H1 (cell line): Measurements from ENCODE around the gene MYD88. TPM values are rescaled to one million over a fixed set of nuclear protein-coding genes. Genes with fewer than 3 reads are reported as not detected.

Experiments
- HDAC2 ChIP-seq, 2 experiments: fragments of 300-600 bp in 1 of 2; sonication (generic) in 1 of 2; IDR thresholded peaks; 2 replicates each; pipeline ENCODE4 v1.6.1; 2011 to 2012; ENCODE audit warnings: low read depth in 2 of 2, low read length in 2 of 2, mild to moderate bottlenecking in 2 of 2, moderate library complexity in 2 of 2, borderline replicate concordance in 1 of 2, inconsistent platforms in 1 of 2
- JUN ChIP-seq: IDR thresholded peaks from 2 replicates; pipeline ENCODE4 v1.6.1; 2011; ENCODE audit warnings: low read depth, mild to moderate bottlenecking, improper control_type of control experiment, low read length
- KDM4A ChIP-seq: IDR thresholded peaks from one replicate; pipeline ENCODE4 v1.7.1; 2012; ENCODE audit warnings: low read depth, mild to moderate bottlenecking, moderate library complexity, low read length, inconsistent platforms; ENCODE audit not compliant: severe bottlenecking
- NANOG ChIP-seq: IDR thresholded peaks from 2 replicates; pipeline ENCODE4 v1.6.1; 2011; ENCODE audit warnings: low read length, low read depth, mild to moderate bottlenecking, inconsistent platforms; ENCODE audit not compliant: insufficient read depth, poor library complexity, severe bottlenecking
- NRF1 ChIP-seq: IDR thresholded peaks from 2 replicates; pipeline ENCODE4 v1.6.1; 2011; ENCODE audit warnings: mild to moderate bottlenecking, low read depth, low read length, improper control_type of control experiment
- POLR2AphosphoS5 ChIP-seq: IDR thresholded peaks from 2 replicates; pipeline ENCODE4 v1.6.1; 2011; ENCODE audit warnings: low read depth, low read length
- RAD21 ChIP-seq, 2 experiments: IDR thresholded peaks in 1 of 2; conservative IDR thresholded peaks in 1 of 2; 2 replicates each; pipeline ENCODE4 v1.6.1; 2011; ENCODE audit warnings: low read depth in 2 of 2, low read length in 2 of 2, improper control_type of control experiment in 1 of 2, inconsistent platforms in 1 of 2, mild to moderate bottlenecking in 1 of 2, moderate library complexity in 1 of 2
- RBBP5 ChIP-seq: IDR thresholded peaks from 2 replicates; pipeline ENCODE4 v1.7.1; 2012; ENCODE audit warnings: low read depth, mild to moderate bottlenecking, inconsistent platforms, low read length, moderate library complexity, borderline replicate concordance
- SAP30 ChIP-seq: fragments of 300-600 bp; sonication (generic); IDR thresholded peaks from 2 replicates; pipeline ENCODE4 v1.7.1; 2012; ENCODE audit warnings: low read length, moderate library complexity, mild to moderate bottlenecking, inconsistent platforms; ENCODE audit not compliant: insufficient read depth, insufficient replicate concordance
- SIN3A ChIP-seq, 2 experiments: IDR thresholded peaks in 1 of 2; conservative IDR thresholded peaks in 1 of 2; 2 replicates each; pipeline ENCODE4 v1.6.1; 2011 to 2012; ENCODE audit warnings: low read length in 2 of 2, improper control_type of control experiment in 1 of 2, low read depth in 1 of 2, mild to moderate bottlenecking in 1 of 2
- TAF7 ChIP-seq: optimal IDR thresholded peaks from 2 replicates; pipeline ENCODE3; 2011; ENCODE audit warnings: low read depth, mild to moderate bottlenecking, inconsistent platforms, low read length, moderate library complexity, borderline replicate concordance
- TCF12 ChIP-seq: IDR thresholded peaks from 2 replicates; pipeline ENCODE4 v1.6.1; 2011; ENCODE audit warnings: low read depth, mild to moderate bottlenecking, low read length
- TEAD4 ChIP-seq: IDR thresholded peaks from 2 replicates; pipeline ENCODE4 v1.6.1; 2012; ENCODE audit warnings: low read depth, low read length, inconsistent platforms, mixed read lengths
- polyA plus RNA-seq, 7 experiments: library from polyadenylated mRNA; depleted of rRNA in 3 of 7; stranded (reverse) in 5 of 7; unstranded in 2 of 7; fragments of >200 nt in 5 of 7; fragments of 200-250 nt in 2 of 7; gene quantifications; 1 replicate in 5 of 7; 2 replicates in 1 of 7; 4 replicates in 1 of 7; pipeline versions ENCODE4 v1.2.1 to v1.2.3, GENCODE V29; 2011 to 2013; ENCODE audit warnings: missing spikeins in 2 of 7, mixed read lengths in 2 of 7
- total RNA-seq: library from RNA; stranded (reverse); fragmentation: NEBNext Ultra II Directional; extraction: Animal tissue kit (Norgen Biotek cat#: 25700); gene quantifications from 2 replicates; pipeline ENCODE4 v1.2.1, GENCODE V29; 2021
- TF ChIP-seq, protein P1 (sequence below): IDR thresholded peaks from 2 replicates; pipeline ENCODE4 v1.6.1; 2012; ENCODE audit warnings: inconsistent platforms

Gene MYD88
- total and polyA plus RNA-seq, 2 of the 8 experiments (the other 6 are each of a cell fraction or from before 2014, with no cell fraction given): 22.1 to 22.5 TPM

DNA sequence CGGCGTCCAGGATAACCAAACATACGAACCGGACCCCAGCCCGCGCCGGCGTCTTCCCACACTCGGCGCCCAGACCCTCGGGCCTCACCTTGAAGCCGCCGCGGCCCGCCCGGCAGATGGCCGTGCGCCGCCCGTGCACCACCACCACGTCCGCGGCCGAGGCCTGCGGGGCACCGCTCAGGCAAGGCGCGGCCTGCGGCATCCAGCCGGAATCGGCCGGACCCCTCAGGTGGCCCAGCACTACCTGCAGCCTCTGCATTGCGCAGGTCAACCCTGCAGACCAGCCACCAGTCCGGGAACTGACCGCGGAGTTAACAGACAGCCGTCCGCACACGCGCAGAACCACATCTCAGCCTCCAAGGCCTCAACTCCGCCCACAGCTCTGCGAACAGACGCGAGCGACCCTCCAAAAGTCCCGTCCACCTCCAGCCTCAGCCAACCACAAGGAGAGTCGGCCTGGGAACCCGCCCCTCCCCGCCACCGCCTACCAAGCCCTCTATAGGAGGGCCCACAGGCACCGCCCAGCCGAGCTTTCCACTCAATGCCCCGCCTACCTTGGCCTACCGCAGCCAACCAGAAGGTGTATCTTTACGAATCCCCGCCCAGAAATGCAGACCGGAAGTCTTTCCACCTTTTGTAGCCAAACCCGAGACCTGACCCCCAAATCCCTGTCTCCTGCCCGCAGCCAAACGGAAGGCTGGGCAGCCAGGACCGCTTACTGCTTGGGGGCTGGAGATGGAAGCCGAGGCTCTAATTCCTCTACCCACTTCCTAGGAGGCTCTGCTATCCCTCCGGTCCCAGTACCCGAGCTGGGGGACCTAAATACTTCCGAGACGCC is 1.5 kb upstream of the MYD88 start, which contains the start of gene ACAA1 (continued):
- TF ChIP-seq SIN3A (conservative IDR thresholded peaks at IDR 0.05 in 1 of 2, IDR thresholded peaks at IDR 0.05 in 1 of 2; ENCODE audit: low read depth in 1 of 2, low read length in 2 of 2) (0 out of 4 replicates have a peak, but pooled peaks of 1 of the 2 experiments have one; percentile 63), TAF7 (peak; percentile 76), NANOG (peak; percentile 1), SAP30 (peak; percentile 29), RAD21 (IDR thresholded peaks at IDR 0.05 in 1 of 2, conservative IDR thresholded peaks at IDR 0.05 in 1 of 2; ENCODE audit: low read depth in 2 of 2, low read length in 2 of 2) (0 out of 4 replicates have a peak, but pooled peaks of 1 of the 2 experiments have one; percentile 1), TCF12 (0 out of 2 replicates have a peak, but pooled peaks have one; percentile 12), KDM4A (peak; percentile 78), NRF1 (peak; percentile 45; the same call in 1 of the 2 replicates), HDAC2 (IDR thresholded peaks at IDR 0.05; ENCODE audit: borderline replicate concordance in 1 of 2, low read depth in 2 of 2, low read length in 2 of 2) (0 out of 4 replicates have a peak, but pooled peaks of 1 of the 2 experiments have one; percentile 33), JUN (no peak), RBBP5 (peak; percentile 78), POLR2AphosphoS5 (peak; percentile 76), TEAD4 (no peak)
- TF ChIP-seq, protein P1, sequence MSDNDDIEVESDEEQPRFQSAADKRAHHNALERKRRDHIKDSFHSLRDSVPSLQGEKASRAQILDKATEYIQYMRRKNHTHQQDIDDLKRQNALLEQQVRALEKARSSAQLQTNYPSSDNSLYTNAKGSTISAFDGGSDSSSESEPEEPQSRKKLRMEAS: peak; percentile 45
